Ovary (tissue), 3 donors: ENCODE data around the gene SIK3.

Experiments used
- CTCF ChIP-seq, 3 donors: fragments of 450-650 bp in 2 of 3; fragments of 200-600 bp in 1 of 3; IDR thresholded peaks; one replicate each; pipeline versions ENCODE4 v1.5.1 to v1.8.0; 2016 to 2022; ENCODE audit warnings: antibody characterized with exemption in 3 of 3, mild to moderate bottlenecking in 1 of 3
- EP300 ChIP-seq: sonication (generic); formaldehyde crosslinking; IDR thresholded peaks from one replicate; pipeline ENCODE4 v1.6.1; 2017; ENCODE audit warnings: antibody characterized with exemption
- POLR2A ChIP-seq: fragments of 450-650 bp; IDR thresholded peaks from one replicate; pipeline ENCODE4 v1.6.1; 2017; ENCODE audit warnings: antibody characterized with exemption, mild to moderate bottlenecking, moderate library complexity
- donor health status: DM: no; HTN: no; CAD: no.

GRCh38 chr11:117096201-117096991, 1.8 kb downstream of the SIK3 start:
- TF ChIP-seq CTCF (IDR thresholded peaks at IDR 0.05) (no peak), POLR2A (no peak), EP300 (no peak)
